SU-DHL-6 (cell line): ENCODE data around the gene PLCH1.
"Not testable (repeated sequence)": the region's sequence is repeated elsewhere in the genome, so short reads cannot be mapped to it uniquely, and the experiment has no call there.

Experiments used
- H2AFZ ChIP-seq: fragments of 200-600 bp; sonication (generic); 2 replicates; pipeline ENCODE4 v1.6.1; 2014; ENCODE audit warnings: low read depth, mild to moderate bottlenecking, moderate library complexity, mixed read lengths, antibody characterized with exemption, low read length; ENCODE audit not compliant: severe bottlenecking
- H3F3A ChIP-seq: fragments of 200-600 bp; shearing (Covaris generic); 2 replicates; pipeline ENCODE4 v1.6.0; 2016; ENCODE audit warnings: antibody characterized with exemption, mild to moderate bottlenecking; ENCODE audit not compliant: insufficient read depth
- H3K27ac ChIP-seq: fragments of 200-600 bp; sonication (generic); 2 replicates; pipeline ENCODE4 v1.5.1; 2016; ENCODE audit warnings: low read depth, mild to moderate bottlenecking, low read length, moderate library complexity, mixed read lengths
- H3K27me3 ChIP-seq: fragments of 200-600 bp; sonication (generic), shearing (Covaris generic); 2 replicates; pipeline ENCODE4 v1.6.0; 2014; ENCODE audit warnings: mild to moderate bottlenecking, low read length
- H3K36me3 ChIP-seq: fragments of 200-600 bp; sonication (generic); 2 replicates; pipeline ENCODE4 v1.6.1; 2014; ENCODE audit warnings: mild to moderate bottlenecking, low read length, mixed read lengths
- H3K4me2 ChIP-seq: fragments of 300-600, 200-600 bp; shearing (Covaris generic), sonication (generic); 2 replicates; pipeline ENCODE4 v1.6.0; 2014; ENCODE audit warnings: low read length, low read depth, mild to moderate bottlenecking; ENCODE audit not compliant: poor library complexity, severe bottlenecking
- H3K4me3 ChIP-seq: fragments of 200-600 bp; sonication (generic); 2 replicates; pipeline ENCODE4 v1.5.1; 2014; ENCODE audit warnings: antibody characterized with exemption, low read length, mild to moderate bottlenecking, mixed read lengths; ENCODE audit not compliant: insufficient read depth, poor library complexity, severe bottlenecking
- H3K79me2 ChIP-seq: fragments of 200-600 bp; sonication (generic); 2 replicates; pipeline ENCODE4 v1.6.1; 2014; ENCODE audit warnings: mild to moderate bottlenecking, low read length, moderate library complexity; ENCODE audit not compliant: insufficient read depth
- H3K9ac ChIP-seq: fragments of 200-600 bp; sonication (generic); 2 replicates; pipeline ENCODE4 v1.7.0; 2014; ENCODE audit warnings: mild to moderate bottlenecking, low read length
- H3K9me2 ChIP-seq: fragments of 200-600 bp; sonication (generic); replicated peaks from 2 replicates; pipeline ENCODE4 v1.6.1; 2014; ENCODE audit warnings: low read length; ENCODE audit not compliant: insufficient read depth
- H3K9me3 ChIP-seq: fragments of 200-600 bp; sonication (generic); 2 replicates; pipeline ENCODE4 v1.6.1; 2014; ENCODE audit warnings: low read length, mixed read lengths; ENCODE audit not compliant: insufficient read depth
- H4K20me1 ChIP-seq: fragments of 200-600 bp; sonication (generic); 2 replicates; pipeline ENCODE4 v1.6.1; 2014; ENCODE audit warnings: low read depth, mild to moderate bottlenecking, antibody characterized with exemption, low read length, moderate library complexity, mixed read lengths
- EZH2phosphoT487 ChIP-seq: fragments of 200-600 bp; sonication (generic), shearing (Covaris generic); conservative IDR thresholded peaks from 2 replicates; pipeline ENCODE4 v1.6.1; 2018; ENCODE audit warnings: mild to moderate bottlenecking, antibody characterized with exemption, low read length, moderate library complexity, mixed read lengths
- TF ChIP-seq, protein P1 (sequence below): fragments of 200-600 bp; sonication (generic); IDR thresholded peaks from one replicate; pipeline ENCODE4 v1.5.1; 2017; ENCODE audit warnings: antibody characterized with exemption, mild to moderate bottlenecking, low read length, moderate library complexity; ENCODE audit not compliant: insufficient read depth, poor library complexity, severe bottlenecking

The PLCH1 gene

DNA sequence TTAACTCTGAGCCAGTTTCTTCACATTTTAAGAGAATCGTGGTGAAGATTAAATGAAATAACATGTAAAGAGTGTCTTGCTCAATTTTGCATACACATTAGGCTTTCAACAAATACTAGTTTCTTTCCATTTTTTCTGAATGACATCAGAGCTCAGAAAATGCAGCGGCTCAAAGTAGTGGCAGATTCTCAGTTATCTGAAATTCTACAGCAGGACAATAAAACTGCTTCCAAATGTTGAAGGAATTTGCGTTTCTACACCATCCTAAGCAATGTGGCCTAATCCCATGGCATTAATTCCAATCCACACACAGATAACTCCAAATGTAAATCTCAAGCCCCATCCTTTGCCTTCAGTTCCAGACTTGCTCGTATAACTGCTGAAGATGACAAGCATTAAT lies 115.8 kb downstream of the PLCH1 start:
- no peak overlapping the region for H3K4me2 ChIP-seq
- no peaks in the 10 kb centered on the region for H3K9me3 ChIP-seq
- no peak overlapping the region for H3K27ac ChIP-seq
- no peaks in the 10 kb centered on the region for H4K20me1 ChIP-seq
- H2AFZ ChIP-seq, result no peak overlapping the region
- H3K36me3 ChIP-seq, result no peaks in the 10 kb centered on the region
- no peaks in the 10 kb centered on the region for H3K9me2 ChIP-seq
- no peaks in the 10 kb centered on the region for H3F3A ChIP-seq
- no peaks in the 10 kb centered on the region for H3K27me3 ChIP-seq
- H3K4me3 ChIP-seq, result no peak overlapping the region
- TF ChIP-seq EZH2phosphoT487, result no peak
- TF ChIP-seq, protein P1, sequence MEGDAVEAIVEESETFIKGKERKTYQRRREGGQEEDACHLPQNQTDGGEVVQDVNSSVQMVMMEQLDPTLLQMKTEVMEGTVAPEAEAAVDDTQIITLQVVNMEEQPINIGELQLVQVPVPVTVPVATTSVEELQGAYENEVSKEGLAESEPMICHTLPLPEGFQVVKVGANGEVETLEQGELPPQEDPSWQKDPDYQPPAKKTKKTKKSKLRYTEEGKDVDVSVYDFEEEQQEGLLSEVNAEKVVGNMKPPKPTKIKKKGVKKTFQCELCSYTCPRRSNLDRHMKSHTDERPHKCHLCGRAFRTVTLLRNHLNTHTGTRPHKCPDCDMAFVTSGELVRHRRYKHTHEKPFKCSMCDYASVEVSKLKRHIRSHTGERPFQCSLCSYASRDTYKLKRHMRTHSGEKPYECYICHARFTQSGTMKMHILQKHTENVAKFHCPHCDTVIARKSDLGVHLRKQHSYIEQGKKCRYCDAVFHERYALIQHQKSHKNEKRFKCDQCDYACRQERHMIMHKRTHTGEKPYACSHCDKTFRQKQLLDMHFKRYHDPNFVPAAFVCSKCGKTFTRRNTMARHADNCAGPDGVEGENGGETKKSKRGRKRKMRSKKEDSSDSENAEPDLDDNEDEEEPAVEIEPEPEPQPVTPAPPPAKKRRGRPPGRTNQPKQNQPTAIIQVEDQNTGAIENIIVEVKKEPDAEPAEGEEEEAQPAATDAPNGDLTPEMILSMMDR, result no peak
- H3K79me2 ChIP-seq, result no peaks in the 10 kb centered on the region
- H3K9ac ChIP-seq, result no peak overlapping the region

DNA sequence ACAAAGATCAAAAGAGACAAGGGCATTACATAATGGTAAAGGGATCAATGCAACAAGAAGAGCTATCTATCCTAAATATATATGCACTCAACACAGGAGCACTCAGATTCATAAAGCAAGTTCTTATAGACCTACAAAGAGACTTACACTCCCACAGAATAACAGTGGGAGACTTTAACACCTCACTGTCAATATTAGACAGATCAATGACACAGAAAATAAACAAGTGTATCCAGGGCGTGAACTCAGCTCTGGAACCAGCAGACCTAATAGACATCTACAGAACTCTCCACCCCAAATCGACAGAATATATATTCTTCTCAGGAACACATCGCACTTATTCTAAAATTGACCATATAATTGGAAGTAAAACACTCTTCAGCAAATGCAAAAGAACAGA lies 122.2 kb downstream of the PLCH1 start:
- not testable (repeated sequence) for H3K36me3 ChIP-seq, H3K27me3 ChIP-seq, H4K20me1 ChIP-seq, H3K4me3 ChIP-seq, H3K9ac ChIP-seq, H3F3A ChIP-seq, H3K9me3 ChIP-seq, H3K27ac ChIP-seq, H3K4me2 ChIP-seq, H2AFZ ChIP-seq, H3K79me2 ChIP-seq, H3K9me2 ChIP-seq

DNA sequence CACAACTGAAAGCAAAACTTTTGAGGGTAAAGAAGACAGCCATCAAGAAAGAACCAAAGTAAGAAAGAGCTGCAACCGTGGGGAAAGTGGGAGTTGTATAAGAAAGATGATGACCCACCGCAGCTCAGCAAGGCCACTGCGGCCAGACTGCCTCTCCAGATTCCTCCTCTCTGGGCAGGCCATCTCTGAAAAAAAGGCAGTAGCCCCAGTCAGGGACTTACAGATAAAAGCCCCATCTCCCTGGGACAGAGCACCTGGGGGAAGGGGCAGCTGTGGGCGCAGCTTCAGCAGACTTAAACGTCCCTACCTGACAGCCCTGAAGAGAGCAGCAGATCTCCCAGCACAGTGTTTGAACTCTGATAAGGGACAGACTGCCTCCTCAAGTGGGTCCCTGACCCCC lies 124.3 kb downstream of the PLCH1 start:
- H3K9ac ChIP-seq, H3K79me2 ChIP-seq, H4K20me1 ChIP-seq, H3K9me2 ChIP-seq, H3F3A ChIP-seq, H3K9me3 ChIP-seq, H3K27ac ChIP-seq, H3K4me3 ChIP-seq, H3K4me2 ChIP-seq, H3K27me3 ChIP-seq, H3K36me3 ChIP-seq, H2AFZ ChIP-seq: not testable (repeated sequence)

DNA sequence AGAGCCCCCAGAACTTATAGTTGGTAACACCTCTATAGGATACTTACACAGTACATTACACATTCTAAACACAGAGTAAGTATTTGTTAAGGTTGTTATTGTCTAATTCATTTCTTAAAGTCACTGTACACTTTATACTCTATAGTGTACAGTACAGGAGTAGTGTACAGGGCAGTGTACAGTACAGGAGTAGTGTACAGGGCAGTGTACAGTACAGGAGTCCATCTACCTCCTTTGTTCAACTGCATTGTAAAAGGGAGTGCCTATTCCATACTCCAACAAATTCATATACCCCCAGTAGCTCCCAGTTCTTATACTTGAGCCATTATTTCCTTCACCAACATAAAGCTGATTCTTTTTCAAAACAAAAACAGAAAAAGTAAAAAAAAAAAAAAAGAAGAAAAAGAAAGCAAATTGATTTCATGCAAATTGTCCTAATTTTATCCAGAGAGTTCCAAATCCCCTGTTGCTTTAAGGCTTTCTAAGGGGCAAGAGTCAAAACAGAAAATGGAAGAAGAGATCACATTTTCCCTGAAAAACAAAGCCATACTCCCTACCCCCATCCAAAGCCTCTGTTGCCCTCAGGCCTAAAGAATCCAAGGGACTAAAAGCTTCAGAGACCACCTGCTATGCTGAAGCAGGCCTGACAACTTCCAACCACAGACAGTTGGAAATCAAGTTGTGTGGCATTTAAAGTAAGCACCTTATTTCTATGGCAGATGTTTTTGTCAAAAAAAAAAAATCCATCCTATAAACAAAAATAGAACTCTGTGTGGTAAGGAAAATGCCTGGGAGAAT lies 125.6 kb downstream of the PLCH1 start:
- TF ChIP-seq EZH2phosphoT487, result no peak
- TF ChIP-seq, protein P1, result no peak
- no peaks in the 10 kb centered on the region for H3K79me2 ChIP-seq
- no peak overlapping the region for H3K27ac ChIP-seq
- H3K9me3 ChIP-seq, result no peaks in the 10 kb centered on the region
- no peaks in the 10 kb centered on the region for H4K20me1 ChIP-seq
- no peaks in the 10 kb centered on the region for H3K27me3 ChIP-seq
- H3F3A ChIP-seq, result no peaks in the 10 kb centered on the region
- no peak overlapping the region for H3K4me2 ChIP-seq
- no peak overlapping the region for H2AFZ ChIP-seq
- no peaks in the 10 kb centered on the region for H3K36me3 ChIP-seq
- no peaks in the 10 kb centered on the region for H3K9me2 ChIP-seq
- no peak overlapping the region for H3K4me3 ChIP-seq
- H3K9ac ChIP-seq, result no peak overlapping the region
